ENCODE data around the gene ZNF862.

The ZNF862 gene

GRCh38 chr7:149838224-149838991 is at the start of gene ZNF862:
ZNF862 (plus strand) TSS chr7:149838375; CDS start chr7:149838612, 237 bp downstream.
- DNase-seq = peak; percentile 86 to 94 (median 90)

- no peak for DNase-seq
These were observed 49.1 kb upstream of the ZNF862 start for GRCh38 chr7:149789101-149789500.

- DNase-seq = peak in 1 of 4 experiments; percentile 19
These were observed 48.0 kb upstream of the ZNF862 start for GRCh38 chr7:149790146-149790548.

GRCh38 chr7:149790754-149791360 is 47.3 kb upstream of the ZNF862 start:
- DNase-seq = no peak

GRCh38 chr7:149791411-149792219 is 46.6 kb upstream of the ZNF862 start:
- DNase-seq = no peak

GRCh38 chr7:149792220-149792595 is 46.0 kb upstream of the ZNF862 start:
- DNase-seq = no peak

GRCh38 chr7:149793261-149793660 is 44.9 kb upstream of the ZNF862 start:
- DNase-seq = no peak

- no peak for DNase-seq
These were observed 43.5 kb upstream of the ZNF862 start for GRCh38 chr7:149794661-149795060.

GRCh38 chr7:149795126-149795525 is 43.0 kb upstream of the ZNF862 start:
- no peak for DNase-seq

GRCh38 chr7:149796287-149796860 is 41.8 kb upstream of the ZNF862 start:
- DNase-seq = no peak

- no peak for DNase-seq
These were observed 40.4 kb upstream of the ZNF862 start for GRCh38 chr7:149797771-149798170.

- DNase-seq = peak in 2 of 4 experiments; percentile 49 to 53
These were observed 38.6 kb upstream of the ZNF862 start for GRCh38 chr7:149799397-149800168.

- no peak for DNase-seq
These were observed 38.0 kb upstream of the ZNF862 start for GRCh38 chr7:149800169-149800555.

- DNase-seq = no peak
These were observed 37.1 kb upstream of the ZNF862 start for GRCh38 chr7:149801002-149801566.

GRCh38 chr7:149801816-149802215 is 36.4 kb upstream of the ZNF862 start:
- DNase-seq = no peak

- no peak for DNase-seq
These were observed 35.2 kb upstream of the ZNF862 start for GRCh38 chr7:149802966-149803365.

- DNase-seq = no peak
These were observed 34.6 kb upstream of the ZNF862 start for GRCh38 chr7:149803551-149804074.

- DNase-seq = no peak
These were observed 34.1 kb upstream of the ZNF862 start for GRCh38 chr7:149804106-149804505.

- DNase-seq = no peak
These were observed 31.4 kb upstream of the ZNF862 start for GRCh38 chr7:149806726-149807125.

GRCh38 chr7:149808311-149808710 is 29.9 kb upstream of the ZNF862 start:
- no peak for DNase-seq

- DNase-seq = no peak
These were observed 29.0 kb upstream of the ZNF862 start for GRCh38 chr7:149809215-149809614.

GRCh38 chr7:149811221-149811620 is 27.0 kb upstream of the ZNF862 start:
- no peak for DNase-seq

All from activated naive CD4-positive, alpha-beta T cell (primary cell).